Spleen (tissue), 11 donors: Measurements from ENCODE around the gene CFAP20. TPM values are rescaled to one million over a fixed set of nuclear protein-coding genes. Genes with fewer than 3 reads are reported as not detected.

ENCODE experiments used
- DNase-seq: peaks from one replicate; pipeline ENCODE4 v3.0.0-alpha.2; 2020
- H3K27ac ChIP-seq, 8 donors: fragments of 200-600 bp; sonication (generic) in 7 of 8; 1 replicate in 4 of 8; 2 replicates in 4 of 8; pipeline versions ENCODE4 v1.5.0 to v1.8.0; 2016 to 2021; ENCODE audit warnings: inconsistent platforms in 4 of 8, mild to moderate bottlenecking in 4 of 8, moderate library complexity in 1 of 8
- H3K27me3 ChIP-seq, 7 donors: fragments of 200-600 bp; sonication (generic) in 6 of 7; replicated peaks in 1 of 7; 1 replicate in 4 of 7; 2 replicates in 3 of 7; pipeline versions ENCODE4 v1.5.0 to v1.8.0; 2016 to 2021; ENCODE audit warnings: inconsistent platforms in 3 of 7, mild to moderate bottlenecking in 1 of 7
- H3K36me3 ChIP-seq, 6 donors: fragments of 200-600 bp; sonication (generic) in 5 of 6; 1 replicate in 4 of 6; 2 replicates in 2 of 6; pipeline versions ENCODE4 v1.5.0 to v1.8.0; 2016 to 2021; ENCODE audit warnings: inconsistent platforms in 2 of 6
- H3K4me1 ChIP-seq, 6 donors: fragments of 200-600 bp; sonication (generic) in 5 of 6; 1 replicate in 3 of 6; 2 replicates in 3 of 6; pipeline versions ENCODE4 v1.5.0 to v1.8.0; 2016 to 2021; ENCODE audit warnings: inconsistent platforms in 3 of 6
- H3K4me3 ChIP-seq, 8 donors: fragments of 200-600 bp; sonication (generic) in 7 of 8; 1 replicate in 4 of 8; 2 replicates in 4 of 8; pipeline versions ENCODE4 v1.5.0 to v1.8.0; 2016 to 2021; ENCODE audit warnings: inconsistent platforms in 4 of 8, mild to moderate bottlenecking in 4 of 8, moderate library complexity in 2 of 8
- H3K9me3 ChIP-seq, 8 donors: fragments of 200-600 bp; sonication (generic) in 7 of 8; 1 replicate in 4 of 8; 2 replicates in 4 of 8; pipeline versions ENCODE4 v1.5.0 to v1.8.0; 2016 to 2021; ENCODE audit warnings: inconsistent platforms in 4 of 8
- CTCF ChIP-seq, 11 experiments: fragments of 200-600 bp in 7 of 11; fragments of 450-650 bp in 4 of 11; sonication (generic) in 4 of 11; IDR thresholded peaks in 8 of 11; conservative IDR thresholded peaks in 3 of 11; 1 replicate in 7 of 11; 2 replicates in 4 of 11; pipeline versions ENCODE4 v1.4.0 to v1.8.0; 2016 to 2021; ENCODE audit warnings: antibody characterized with exemption in 11 of 11, inconsistent platforms in 4 of 11, mild to moderate bottlenecking in 1 of 11
- POLR2A ChIP-seq, 3 donors: fragments of 450-650 bp; IDR thresholded peaks; one replicate each; pipeline ENCODE4 v1.5.1; 2017; ENCODE audit warnings: antibody characterized with exemption in 3 of 3, mild to moderate bottlenecking in 1 of 3
- POLR2AphosphoS5 ChIP-seq, 3 donors: sonication (generic); formaldehyde crosslinking; IDR thresholded peaks; one replicate each; pipeline ENCODE4 v1.5.1; 2017; ENCODE audit warnings: antibody characterized with exemption in 3 of 3
- WGBS, 5 donors: extraction: QIAGEN DNeasy Blood & Tissue Kit in 3 of 5; methylation state at CpG; one replicate each; pipeline versions ENCODE4 v1.1.5 to v1.1.7; 2013 to 2018; 5-methylcytosine and 5-hydroxymethylcytosine counted together
- intact Hi-C: fragments of 100-400 bp; cut with DNase I; formaldehyde crosslinking; loops from one replicate; pipeline ENCODE4 v1.15.0; 2023; ENCODE audit warnings: low total_unique reads
- polyA plus RNA-seq, 3 donors: library from polyadenylated mRNA; stranded (reverse); fragments of 200-250 nt; gene quantifications; one replicate each; pipeline ENCODE4 v1.2.1, GENCODE V29; 2013
- total RNA-seq, 7 donors: library from RNA; depleted of rRNA in 3 of 7; stranded (reverse); fragments of >200 nt in 3 of 7; fragmentation: NEBNext Ultra II Directional in 4 of 7; extraction: Animal tissue kit (Norgen Biotek cat#: 25700) in 4 of 7; gene quantifications; one replicate each; pipeline versions ENCODE4 v1.1.0 to v1.2.1, GENCODE V29; 2016 to 2021
- donor health status: healthy with polysubstance abuse.
- donor health status: DM: no; HTN: no; CAD: no; lungs with moderate emphysema.
- donor health status: DM: no; HTN: no; CAD: no.
- donor health status: Bipolar disorder and iron deficiency.
- donor health status: healthy.
- donor health status: DM: no; HTN: no; CAD: no.
- donor health status: DM: yes; HTN: yes; CAD: no.

The CFAP20 gene
- total and polyA plus RNA-seq, 10 donors, result 12.0 to 51.3 (median 23.8) TPM

DNA sequence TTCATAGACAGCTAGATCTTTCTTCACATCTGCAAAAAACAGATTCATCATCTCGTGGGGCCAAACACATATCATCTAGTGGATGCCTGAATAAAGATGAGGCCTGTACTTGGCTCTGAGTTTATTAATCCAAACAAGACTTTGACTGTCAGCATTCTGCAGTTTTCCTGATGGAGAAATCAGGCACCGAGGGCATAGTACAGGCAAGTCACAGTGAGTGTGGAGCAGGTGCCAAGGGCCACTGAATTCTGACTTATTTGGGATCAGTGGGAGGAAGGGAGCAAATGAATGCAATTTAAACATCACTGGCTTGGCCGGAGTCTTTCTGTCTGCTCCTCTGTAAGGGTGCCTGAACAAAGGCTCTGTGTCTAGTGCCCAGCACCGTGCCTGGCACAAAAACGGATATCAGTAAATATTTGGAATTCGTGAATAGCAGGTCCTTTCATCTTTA, 975 bp downstream of the CFAP20 start:
- intact Hi-C loops, result loop anchor here (10.0 kb wide), 1 partner anchor 67 kb away; the partner anchor contains the start of gene CSNK2A2
- Histone ChIP-seq H3K9me3 (no peaks in the 10 kb centered on the region), H3K4me1 (peaks cover 30 to 65% (median 56%) of the 10 kb centered on the region in 6 donors), H3K27me3 (no peaks in the 10 kb centered on the region), H3K4me3 (peak overlapping the region; percentile 65 to 94 (median 90)), H3K36me3 (no peaks in the 10 kb centered on the region), H3K27ac (peak overlapping the region in 6 of 8 donors; percentile 89 to 92 (median 90))
- TF ChIP-seq CTCF (IDR thresholded peaks at IDR 0.05 in 8 of 11, conservative IDR thresholded peaks at IDR 0.05 in 3 of 11), result no peak
- no peak for TF ChIP-seq POLR2AphosphoS5 (IDR thresholded peaks at IDR 0.05)
- no peak for TF ChIP-seq POLR2A (IDR thresholded peaks at IDR 0.05)
- 7 to 12% (median 8%) methylated on average over 6 of the region's 6 CpGs for WGBS, 5 donors
- DNase-seq, result no peak

DNA sequence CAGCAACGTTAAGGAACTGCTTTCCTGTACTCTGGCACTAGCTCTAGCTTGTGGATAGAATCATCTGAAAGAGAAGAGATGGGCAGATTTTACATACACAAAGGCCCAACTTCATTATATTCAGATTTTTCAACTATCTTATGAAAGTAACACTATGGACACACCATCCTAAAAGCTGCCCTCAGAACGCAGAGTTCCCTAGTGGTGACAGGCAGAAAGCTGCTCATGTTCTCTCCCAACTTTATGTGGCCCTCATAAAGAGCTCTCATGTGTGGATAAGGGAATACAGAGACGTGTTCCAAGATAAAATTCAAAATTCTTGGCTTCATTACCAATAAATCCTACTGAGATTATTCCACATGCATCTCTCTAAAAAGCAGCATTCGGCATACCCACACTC, 1.5 kb downstream of the CFAP20 start:
- no peaks in the 10 kb centered on the region for H3K36me3 ChIP-seq
- peak overlapping the region in 5 of 8 donors; percentile 40 to 92 (median 91) for H3K27ac ChIP-seq
- peaks cover 30 to 71% (median 56%) of the 10 kb centered on the region in 6 donors for H3K4me1 ChIP-seq
- 27 to 49% (median 37%) methylated on average over 4 of the region's 4 CpGs for WGBS, 5 donors
- H3K4me3 ChIP-seq, result peak overlapping the region in 6 of 8 donors; percentile 89 to 94 (median 92)
- TF ChIP-seq POLR2A (IDR thresholded peaks at IDR 0.05) (no peak), POLR2AphosphoS5 (IDR thresholded peaks at IDR 0.05) (no peak), CTCF (IDR thresholded peaks at IDR 0.05 in 8 of 11, conservative IDR thresholded peaks at IDR 0.05 in 3 of 11) (no peak)
- DNase-seq, result no peak
- H3K27me3 ChIP-seq, result no peaks in the 10 kb centered on the region
- intact Hi-C loops, result loop anchor here (10.0 kb wide), 1 partner anchor 67 kb away; the partner anchor contains the start of gene CSNK2A2
- no peaks in the 10 kb centered on the region for H3K9me3 ChIP-seq

- Histone ChIP-seq H3K4me1 (peaks cover 30 to 76% (median 61%) of the 10 kb centered on the region in 6 donors), H3K27ac (peak overlapping the region in 5 of 8 donors; percentile 40 to 92 (median 91)), H3K27me3 (no peaks in the 10 kb centered on the region), H3K36me3 (no peaks in the 10 kb centered on the region), H3K9me3 (no peaks in the 10 kb centered on the region), H3K4me3 (peak overlapping the region in 5 of 8 donors; percentile 89 to 94 (median 91))
- intact Hi-C loops, result loop anchor here (10.0 kb wide), 1 partner anchor 68 kb away; the partner anchor contains the start of gene CSNK2A2
- no peak for TF ChIP-seq POLR2A (IDR thresholded peaks at IDR 0.05)
- TF ChIP-seq CTCF (IDR thresholded peaks at IDR 0.05 in 8 of 11, conservative IDR thresholded peaks at IDR 0.05 in 3 of 11), result peak in 9 of 11 experiments; percentile 17 to 48 (median 31)
- WGBS, 5 donors, result 20 to 34% (median 33%) methylated on average over 7 of the region's 7 CpGs
- DNase-seq, result no peak
Observed at GRCh38 chr16:58127033-58127556, 2.1 kb downstream of the CFAP20 start.

DNA sequence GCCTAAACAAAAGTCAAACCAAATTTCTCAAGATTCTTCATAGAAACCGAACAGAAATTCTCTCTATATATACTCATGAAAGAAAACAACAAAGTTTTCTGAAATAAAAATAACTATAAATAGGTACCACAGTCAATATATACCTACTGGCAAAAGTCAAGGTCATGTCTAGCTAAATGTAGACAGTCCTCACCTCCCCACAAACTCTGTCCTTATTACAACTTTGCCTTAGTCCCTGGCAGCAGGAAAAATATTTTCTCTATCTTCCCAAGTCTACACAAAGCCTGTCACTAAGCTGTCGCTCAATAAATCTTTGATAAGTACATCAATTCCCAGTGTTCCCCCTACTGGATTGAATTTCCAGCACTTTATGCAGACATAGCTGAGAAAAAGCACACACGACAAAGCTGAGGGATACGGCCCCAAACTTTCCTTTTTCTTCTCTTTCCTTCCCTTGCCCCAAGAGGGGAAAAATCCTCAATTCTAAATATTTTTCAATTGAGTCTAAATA, 2.7 kb downstream of the CFAP20 start:
- peak overlapping the region in 1 of 8 donors; percentile 93 for H3K4me3 ChIP-seq
- TF ChIP-seq CTCF (IDR thresholded peaks at IDR 0.05 in 8 of 11, conservative IDR thresholded peaks at IDR 0.05 in 3 of 11), result no peak
- no peak for TF ChIP-seq POLR2A (IDR thresholded peaks at IDR 0.05)
- no peak for TF ChIP-seq POLR2AphosphoS5 (IDR thresholded peaks at IDR 0.05)
- H3K27ac ChIP-seq, result peak overlapping the region in 5 of 8 donors; percentile 40 to 92 (median 91)
- peaks cover 36 to 82% (median 67%) of the 10 kb centered on the region in 6 donors for H3K4me1 ChIP-seq
- no peaks in the 10 kb centered on the region for H3K9me3 ChIP-seq
- H3K27me3 ChIP-seq, result no peaks in the 10 kb centered on the region
- intact Hi-C loops, result loop anchor here (10.0 kb wide), 1 partner anchor 68 kb away; the partner anchor contains the start of gene CSNK2A2
- no peak for DNase-seq
- no peaks in the 10 kb centered on the region for H3K36me3 ChIP-seq
- 53 to 72% (median 69%) methylated on average over 4 of the region's 4 CpGs for WGBS, 5 donors
